Measurements from ENCODE around the gene PTPRR.

PTPRR gene

DNA sequence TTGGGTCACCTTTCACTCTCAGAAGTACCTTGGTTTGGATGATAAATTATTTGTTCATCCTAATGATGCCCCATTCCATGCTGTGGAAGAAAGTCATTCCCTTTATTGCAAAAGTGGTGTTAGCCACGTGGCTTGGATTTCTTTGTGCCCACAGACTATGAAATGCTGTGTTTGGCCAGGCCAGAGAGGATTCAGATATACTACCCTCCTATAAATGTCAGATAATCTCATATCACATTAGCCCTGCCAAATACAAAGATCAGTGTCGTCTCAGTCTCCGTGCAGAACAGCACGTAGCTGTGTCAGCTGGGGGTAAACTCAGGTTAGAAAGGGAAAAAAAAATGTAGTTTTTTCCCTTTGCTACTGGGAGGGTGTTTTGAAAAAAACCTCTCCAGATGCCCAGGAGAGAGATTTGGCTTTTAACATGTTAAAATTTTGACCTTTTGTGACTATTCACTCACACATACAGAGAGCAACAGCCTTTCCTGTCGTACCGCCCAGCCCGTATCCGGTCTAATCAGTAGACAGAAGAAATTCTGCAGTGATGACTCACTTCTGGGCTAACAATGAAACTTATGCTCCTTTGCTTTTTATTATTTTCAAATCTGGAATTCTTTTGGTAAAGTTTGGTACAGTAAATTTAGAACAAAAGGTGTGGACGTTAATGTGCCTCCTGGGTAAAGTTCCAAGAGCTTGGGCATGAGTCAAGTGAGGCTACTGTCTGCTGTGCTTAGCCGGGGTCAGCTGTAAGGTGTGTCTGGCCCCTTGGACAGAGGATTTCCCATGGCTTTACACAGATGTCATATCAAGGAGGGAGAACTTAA is 274.8 kb downstream of the PTPRR start:
- H3K9me3 ChIP-seq (ENCODE audit: control insufficient read depth in 2 of 2, low read length in 2 of 2) = no peaks in the 10 kb centered on the region
- no peaks in the 10 kb centered on the region for H3K36me3 ChIP-seq (ENCODE audit: control insufficient read depth in 2 of 2, insufficient read depth in 2 of 2, low read length in 2 of 2)
- peaks cover 5 to 6% of the 10 kb centered on the region in 2 donors for H3K4me1 ChIP-seq (ENCODE audit: control insufficient read depth in 2 of 2, insufficient read depth in 2 of 2, low read length in 2 of 2)
- no peak overlapping the region for H3K9ac ChIP-seq (ENCODE audit: low read depth in 1 of 2, low read length in 2 of 2)
- peak overlapping the region; percentile 20 to 48 for H3K27ac ChIP-seq (ENCODE audit: low read depth in 2 of 2, low read length in 2 of 2)
- H3K27me3 ChIP-seq (ENCODE audit: control insufficient read depth in 2 of 2, insufficient read depth in 2 of 2, low read length in 2 of 2) = no peaks in the 10 kb centered on the region
- H3K4me3 ChIP-seq (ENCODE audit: low read length in 2 of 2) = peak overlapping the region in 1 of 2 donors; percentile 44

DNA sequence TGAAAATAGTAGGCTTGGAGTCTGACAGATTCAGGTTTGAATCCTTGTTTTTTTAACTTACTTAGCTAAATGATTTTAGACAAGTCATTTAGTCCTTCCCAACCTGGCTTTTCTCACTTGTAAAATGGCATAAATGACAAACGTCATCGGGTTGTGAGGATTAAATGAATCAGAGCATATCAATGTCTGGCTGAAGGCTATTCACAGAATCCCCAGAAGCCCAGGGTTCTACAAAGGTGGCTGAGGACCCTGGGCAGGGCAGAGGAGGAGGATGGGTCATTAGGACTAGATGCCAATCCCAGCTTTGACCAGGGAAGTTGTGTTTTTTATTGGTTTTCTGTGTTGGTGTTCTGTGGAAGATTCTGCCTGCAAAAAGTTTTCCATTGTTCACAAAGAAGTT is 275.7 kb downstream of the PTPRR start:
- no peaks in the 10 kb centered on the region for H3K27me3 ChIP-seq (ENCODE audit: control insufficient read depth in 2 of 2, insufficient read depth in 2 of 2, low read length in 2 of 2)
- H3K27ac ChIP-seq (ENCODE audit: low read depth in 2 of 2, low read length in 2 of 2) = no peak overlapping the region
- H3K36me3 ChIP-seq (ENCODE audit: control insufficient read depth in 2 of 2, insufficient read depth in 2 of 2, low read length in 2 of 2) = no peaks in the 10 kb centered on the region
- H3K9ac ChIP-seq (ENCODE audit: low read depth in 1 of 2, low read length in 2 of 2) = no peak overlapping the region
- H3K4me1 ChIP-seq (ENCODE audit: control insufficient read depth in 2 of 2, insufficient read depth in 2 of 2, low read length in 2 of 2) = peaks cover 5 to 6% of the 10 kb centered on the region in 2 donors
- no peaks in the 10 kb centered on the region for H3K9me3 ChIP-seq (ENCODE audit: control insufficient read depth in 2 of 2, low read length in 2 of 2)
- no peak overlapping the region for H3K4me3 ChIP-seq (ENCODE audit: low read length in 2 of 2)

DNA sequence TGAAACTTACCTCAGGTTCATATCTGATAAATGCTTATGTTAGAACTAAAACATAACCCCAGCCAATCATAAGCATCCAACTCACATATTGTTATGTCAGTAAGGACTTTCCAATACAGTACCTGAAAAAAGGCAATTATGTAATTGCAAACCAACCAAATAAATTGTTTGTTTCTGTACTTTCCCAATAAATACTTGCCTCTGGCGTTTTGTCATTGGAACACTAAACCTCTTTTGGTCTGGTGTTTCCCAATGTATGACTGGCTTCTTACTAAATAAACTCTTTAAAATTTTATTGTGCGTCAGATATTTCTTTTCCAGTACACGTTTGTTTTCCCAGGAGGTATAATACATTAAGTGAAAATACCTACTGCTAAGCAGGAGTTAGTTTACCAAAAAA is 276.6 kb downstream of the PTPRR start:
- Histone ChIP-seq H3K27me3 (ENCODE audit: control insufficient read depth in 2 of 2, insufficient read depth in 2 of 2, low read length in 2 of 2) (no peaks in the 10 kb centered on the region), H3K9me3 (ENCODE audit: control insufficient read depth in 2 of 2, low read length in 2 of 2) (no peaks in the 10 kb centered on the region), H3K9ac (ENCODE audit: low read depth in 1 of 2, low read length in 2 of 2) (no peak overlapping the region), H3K4me1 (ENCODE audit: control insufficient read depth in 2 of 2, insufficient read depth in 2 of 2, low read length in 2 of 2) (peaks cover 5 to 6% of the 10 kb centered on the region in 2 donors), H3K4me3 (ENCODE audit: low read length in 2 of 2) (no peak overlapping the region), H3K36me3 (ENCODE audit: control insufficient read depth in 2 of 2, insufficient read depth in 2 of 2, low read length in 2 of 2) (no peaks in the 10 kb centered on the region), H3K27ac (ENCODE audit: low read depth in 2 of 2, low read length in 2 of 2) (no peak overlapping the region)

- no peak overlapping the region for H3K4me3 ChIP-seq (ENCODE audit: low read length in 2 of 2)
- H3K27ac ChIP-seq (ENCODE audit: low read depth in 2 of 2, low read length in 2 of 2) = no peak overlapping the region
- H3K4me1 ChIP-seq (ENCODE audit: control insufficient read depth in 2 of 2, insufficient read depth in 2 of 2, low read length in 2 of 2) = peaks cover 5 to 6% of the 10 kb centered on the region in 2 donors
- H3K36me3 ChIP-seq (ENCODE audit: control insufficient read depth in 2 of 2, insufficient read depth in 2 of 2, low read length in 2 of 2) = no peaks in the 10 kb centered on the region
- H3K9ac ChIP-seq (ENCODE audit: low read depth in 1 of 2, low read length in 2 of 2) = no peak overlapping the region
- no peaks in the 10 kb centered on the region for H3K27me3 ChIP-seq (ENCODE audit: control insufficient read depth in 2 of 2, insufficient read depth in 2 of 2, low read length in 2 of 2)
- H3K9me3 ChIP-seq (ENCODE audit: control insufficient read depth in 2 of 2, low read length in 2 of 2) = no peaks in the 10 kb centered on the region
These were observed 278.8 kb downstream of the PTPRR start for GRCh38 chr12:70641691-70642090.

DNA sequence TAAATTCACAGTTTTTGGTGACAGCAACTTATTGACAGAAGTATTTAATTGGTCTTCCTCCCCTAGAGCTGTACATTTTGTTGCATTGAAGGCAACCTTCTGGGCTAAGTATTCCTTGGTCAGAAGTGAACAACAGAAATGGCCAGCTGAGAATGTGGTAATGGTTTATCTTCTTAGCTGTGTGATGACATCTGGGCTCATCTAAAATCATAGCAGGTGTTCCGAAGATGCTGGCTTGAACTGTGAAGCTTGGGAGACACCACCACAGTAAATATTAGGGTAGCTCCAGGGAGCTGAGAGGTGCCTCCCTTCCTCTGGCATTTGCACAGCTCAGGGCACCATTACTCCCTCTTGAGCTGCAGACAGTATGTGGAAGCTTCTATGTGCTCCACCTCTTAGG is 279.6 kb downstream of the PTPRR start:
- no peaks in the 10 kb centered on the region for H3K27me3 ChIP-seq (ENCODE audit: control insufficient read depth in 2 of 2, insufficient read depth in 2 of 2, low read length in 2 of 2)
- peaks cover 4 to 5% of the 10 kb centered on the region in 2 donors for H3K4me1 ChIP-seq (ENCODE audit: control insufficient read depth in 2 of 2, insufficient read depth in 2 of 2, low read length in 2 of 2)
- no peak overlapping the region for H3K4me3 ChIP-seq (ENCODE audit: low read length in 2 of 2)
- no peak overlapping the region for H3K27ac ChIP-seq (ENCODE audit: low read depth in 2 of 2, low read length in 2 of 2)
- no peak overlapping the region for H3K9ac ChIP-seq (ENCODE audit: low read depth in 1 of 2, low read length in 2 of 2)
- H3K36me3 ChIP-seq (ENCODE audit: control insufficient read depth in 2 of 2, insufficient read depth in 2 of 2, low read length in 2 of 2) = no peaks in the 10 kb centered on the region
- no peaks in the 10 kb centered on the region for H3K9me3 ChIP-seq (ENCODE audit: control insufficient read depth in 2 of 2, low read length in 2 of 2)

- H3K27ac ChIP-seq (ENCODE audit: low read depth in 2 of 2, low read length in 2 of 2) = no peak overlapping the region
- H3K4me3 ChIP-seq (ENCODE audit: low read length in 2 of 2) = no peak overlapping the region
- H3K36me3 ChIP-seq (ENCODE audit: control insufficient read depth in 2 of 2, insufficient read depth in 2 of 2, low read length in 2 of 2) = no peaks in the 10 kb centered on the region
- H3K27me3 ChIP-seq (ENCODE audit: control insufficient read depth in 2 of 2, insufficient read depth in 2 of 2, low read length in 2 of 2) = no peaks in the 10 kb centered on the region
- H3K9ac ChIP-seq (ENCODE audit: low read depth in 1 of 2, low read length in 2 of 2) = no peak overlapping the region
- no peaks in the 10 kb centered on the region for H3K9me3 ChIP-seq (ENCODE audit: control insufficient read depth in 2 of 2, low read length in 2 of 2)
- H3K4me1 ChIP-seq (ENCODE audit: control insufficient read depth in 2 of 2, insufficient read depth in 2 of 2, low read length in 2 of 2) = no peaks in the 10 kb centered on the region
These were observed 281.0 kb downstream of the PTPRR start for GRCh38 chr12:70639535-70639934.

DNA sequence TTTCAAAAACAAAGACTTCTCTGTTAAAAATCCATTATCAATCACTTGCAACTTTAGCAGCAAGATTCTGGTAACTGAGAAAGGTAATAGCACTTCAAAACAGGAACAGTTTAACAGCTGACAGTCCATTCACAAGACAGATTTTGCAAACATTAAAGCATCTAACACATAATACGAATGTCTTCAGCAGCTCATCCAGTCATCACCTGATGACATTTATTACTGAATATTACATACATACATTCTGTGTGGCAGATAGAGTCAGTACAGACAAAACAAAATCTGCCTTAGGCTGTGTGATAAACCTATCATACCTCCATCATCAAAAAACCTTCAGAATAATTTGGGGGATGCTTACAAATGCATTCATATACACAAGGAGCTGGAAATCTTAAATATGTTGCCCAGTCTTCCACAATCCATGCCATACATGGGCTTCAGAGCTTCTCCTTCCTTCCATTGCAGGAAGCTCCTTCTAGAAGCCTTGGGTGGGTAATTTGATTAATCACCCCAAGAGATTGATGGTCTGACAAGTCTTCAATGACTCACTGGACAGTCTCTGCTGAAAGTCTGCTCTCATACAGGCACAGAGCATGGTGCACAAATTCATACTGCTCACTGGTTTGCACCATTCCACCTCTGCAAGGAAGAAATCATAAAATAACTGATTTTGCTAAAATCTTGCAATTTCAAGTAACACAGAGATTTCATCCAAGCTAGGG is 281.7 kb downstream of the PTPRR start:
- no peaks in the 10 kb centered on the region for H3K27me3 ChIP-seq (ENCODE audit: control insufficient read depth in 2 of 2, insufficient read depth in 2 of 2, low read length in 2 of 2)
- H3K36me3 ChIP-seq (ENCODE audit: control insufficient read depth in 2 of 2, insufficient read depth in 2 of 2, low read length in 2 of 2) = no peaks in the 10 kb centered on the region
- no peak overlapping the region for H3K4me3 ChIP-seq (ENCODE audit: low read length in 2 of 2)
- H3K9me3 ChIP-seq (ENCODE audit: control insufficient read depth in 2 of 2, low read length in 2 of 2) = no peaks in the 10 kb centered on the region
- H3K4me1 ChIP-seq (ENCODE audit: control insufficient read depth in 2 of 2, insufficient read depth in 2 of 2, low read length in 2 of 2) = no peaks in the 10 kb centered on the region
- H3K27ac ChIP-seq (ENCODE audit: low read depth in 2 of 2, low read length in 2 of 2) = no peak overlapping the region
- no peak overlapping the region for H3K9ac ChIP-seq (ENCODE audit: low read depth in 1 of 2, low read length in 2 of 2)

DNA sequence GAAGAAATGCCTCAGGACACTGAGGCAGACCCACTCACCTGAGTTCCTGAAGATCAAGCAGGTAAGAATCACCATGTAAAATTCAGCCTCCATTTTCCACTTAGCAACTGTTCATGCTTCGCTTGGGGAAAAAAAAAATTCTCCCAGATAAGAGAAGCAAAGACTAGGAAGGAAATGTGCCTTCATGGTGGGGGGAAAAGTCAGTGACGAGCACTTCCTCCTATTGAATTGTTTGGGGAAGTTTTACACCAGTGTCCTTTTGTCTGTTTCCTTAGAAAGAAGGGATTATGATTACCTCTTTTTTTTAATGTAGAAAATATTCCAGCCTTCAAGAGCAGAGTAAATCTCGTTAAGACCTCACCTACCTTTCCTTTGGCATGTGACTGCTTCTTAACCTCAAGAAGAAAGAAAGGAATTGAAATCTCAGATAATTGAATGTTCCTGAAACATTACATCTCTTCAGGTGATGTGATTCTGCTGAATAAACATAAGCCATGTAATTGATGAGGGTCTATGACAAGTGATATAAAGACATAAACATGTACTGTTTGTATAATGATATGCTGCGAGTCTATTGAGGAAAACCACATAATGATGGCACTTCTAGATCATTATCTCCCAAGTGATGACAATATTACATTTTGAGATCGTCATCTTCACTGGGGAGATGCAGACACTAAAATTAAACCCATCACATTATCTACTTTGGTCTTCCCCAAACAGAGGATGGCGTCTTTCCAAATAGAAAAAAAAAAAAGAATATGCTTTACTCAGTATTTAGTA is 283.0 kb downstream of the PTPRR start, which contains the start of gene PTPRB:
TSS of gene PTPRB (minus strand) at position 127 of the 783 bp plus-strand sequence. CDS start at position 93, 34 bp downstream.
- Histone ChIP-seq H3K4me1 (ENCODE audit: control insufficient read depth in 2 of 2, insufficient read depth in 2 of 2, low read length in 2 of 2) (no peaks in the 10 kb centered on the region), H3K27me3 (ENCODE audit: control insufficient read depth in 2 of 2, insufficient read depth in 2 of 2, low read length in 2 of 2) (no peaks in the 10 kb centered on the region), H3K9ac (ENCODE audit: low read depth in 1 of 2, low read length in 2 of 2) (peak within 1 kb of the TSS in 1 of 2 donors; percentile 6), H3K4me3 (ENCODE audit: low read length in 2 of 2) (peak within 1 kb of the TSS in 1 of 2 donors; percentile 20), H3K27ac (ENCODE audit: low read depth in 2 of 2, low read length in 2 of 2) (peak within 1 kb of the TSS in 1 of 2 donors; percentile 13), H3K36me3 (ENCODE audit: control insufficient read depth in 2 of 2, insufficient read depth in 2 of 2, low read length in 2 of 2) (no peaks in the 10 kb centered on the region), H3K9me3 (ENCODE audit: control insufficient read depth in 2 of 2, low read length in 2 of 2) (no peaks in the 10 kb centered on the region)

GRCh38 chr12:70635755-70636154 is 284.8 kb downstream of the PTPRR start:
- Histone ChIP-seq H3K9me3 (ENCODE audit: control insufficient read depth in 2 of 2, low read length in 2 of 2) (no peaks in the 10 kb centered on the region), H3K27ac (ENCODE audit: low read depth in 2 of 2, low read length in 2 of 2) (no peak overlapping the region), H3K4me3 (ENCODE audit: low read length in 2 of 2) (peak overlapping the region in 1 of 2 donors; percentile 20), H3K36me3 (ENCODE audit: control insufficient read depth in 2 of 2, insufficient read depth in 2 of 2, low read length in 2 of 2) (no peaks in the 10 kb centered on the region), H3K9ac (ENCODE audit: low read depth in 1 of 2, low read length in 2 of 2) (no peak overlapping the region), H3K27me3 (ENCODE audit: control insufficient read depth in 2 of 2, insufficient read depth in 2 of 2, low read length in 2 of 2) (no peaks in the 10 kb centered on the region), H3K4me1 (ENCODE audit: control insufficient read depth in 2 of 2, insufficient read depth in 2 of 2, low read length in 2 of 2) (no peaks in the 10 kb centered on the region)
